ENCODE data around the gene LAMA5.

LAMA5 gene

DNA sequence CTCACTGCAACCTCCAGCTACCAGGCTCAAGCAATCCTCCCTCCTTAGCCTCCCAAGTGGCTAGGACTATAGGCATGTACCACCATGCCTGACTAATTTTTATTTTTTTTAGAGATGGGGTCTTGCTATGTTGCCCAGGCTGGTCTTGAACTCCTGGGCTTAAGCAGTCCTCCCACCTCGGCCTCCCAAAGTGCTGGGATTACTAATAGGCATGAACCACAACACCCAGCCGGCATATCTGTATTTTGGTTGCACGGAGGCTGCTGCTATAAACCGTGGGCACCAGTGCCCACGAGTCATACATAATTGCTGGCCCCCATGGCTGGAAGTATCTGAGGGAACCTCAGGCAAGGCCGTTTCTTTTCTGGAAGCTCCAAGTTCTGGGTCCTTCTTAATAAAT is 82.7 kb downstream of the LAMA5 start:
- TF ChIP-seq, protein P1, sequence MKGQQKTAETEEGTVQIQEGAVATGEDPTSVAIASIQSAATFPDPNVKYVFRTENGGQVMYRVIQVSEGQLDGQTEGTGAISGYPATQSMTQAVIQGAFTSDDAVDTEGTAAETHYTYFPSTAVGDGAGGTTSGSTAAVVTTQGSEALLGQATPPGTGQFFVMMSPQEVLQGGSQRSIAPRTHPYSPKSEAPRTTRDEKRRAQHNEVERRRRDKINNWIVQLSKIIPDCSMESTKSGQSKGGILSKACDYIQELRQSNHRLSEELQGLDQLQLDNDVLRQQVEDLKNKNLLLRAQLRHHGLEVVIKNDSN (IDR thresholded peaks at IDR 0.05) = no peak
- TF ChIP-seq, protein P2, sequence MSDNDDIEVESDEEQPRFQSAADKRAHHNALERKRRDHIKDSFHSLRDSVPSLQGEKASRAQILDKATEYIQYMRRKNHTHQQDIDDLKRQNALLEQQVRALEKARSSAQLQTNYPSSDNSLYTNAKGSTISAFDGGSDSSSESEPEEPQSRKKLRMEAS (IDR thresholded peaks at IDR 0.05) = no peak
- TF ChIP-seq RAD21 (IDR thresholded peaks at IDR 0.05; ENCODE audit: low read depth) (no peak), EP300 (IDR thresholded peaks at IDR 0.05; ENCODE audit: borderline replicate concordance) (no peak), NFIC (IDR thresholded peaks at IDR 0.05) (no peak)

DNA sequence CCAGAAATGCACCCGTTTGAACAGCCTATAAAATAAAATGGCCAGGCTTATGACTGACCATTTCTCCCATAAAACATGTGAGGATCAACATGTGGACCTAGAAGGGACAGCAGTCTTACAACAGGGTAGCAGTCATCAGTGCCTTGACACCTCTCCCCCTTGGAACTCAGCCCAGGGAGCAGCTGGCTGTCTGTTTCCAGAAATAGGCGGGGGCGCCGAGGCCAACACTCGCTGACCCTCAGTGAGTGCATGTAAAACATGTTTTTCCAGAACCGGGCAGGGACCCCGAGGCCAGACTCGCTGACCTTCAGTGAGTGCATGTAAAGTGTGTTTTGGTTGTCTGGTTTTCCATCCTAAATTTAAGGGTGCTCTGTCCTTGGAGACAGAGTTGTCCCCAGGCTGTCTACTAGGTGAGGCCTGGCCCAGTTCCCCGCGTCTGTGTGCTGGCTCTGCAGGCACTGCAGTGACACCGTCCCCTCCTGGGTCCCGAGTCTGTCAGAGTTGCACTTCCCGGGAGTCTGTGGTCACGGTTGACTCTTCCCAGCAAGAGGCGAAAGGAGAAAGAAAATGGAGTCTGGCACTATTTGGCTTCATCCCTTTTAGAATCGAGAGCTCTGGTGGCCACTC is 84.1 kb downstream of the LAMA5 start:
- TF ChIP-seq CEBPB (IDR thresholded peaks at IDR 0.05) = no peak
- TF ChIP-seq RAD21 (IDR thresholded peaks at IDR 0.05; ENCODE audit: low read depth) = no peak
- TF ChIP-seq TEAD4 (IDR thresholded peaks at IDR 0.05) = no peak
- TF ChIP-seq ZBTB7A (IDR thresholded peaks at IDR 0.05; ENCODE audit: low read depth) = no peak
- no peak for TF ChIP-seq EGR1 (IDR thresholded peaks at IDR 0.05)
- TF ChIP-seq NFIC (IDR thresholded peaks at IDR 0.05) = no peak
- no peak for TF ChIP-seq TAF1 (IDR thresholded peaks at IDR 0.05; ENCODE audit: low read depth)
- TF ChIP-seq, protein P2 (IDR thresholded peaks at IDR 0.05) = no peak
- TF ChIP-seq, protein P3, sequence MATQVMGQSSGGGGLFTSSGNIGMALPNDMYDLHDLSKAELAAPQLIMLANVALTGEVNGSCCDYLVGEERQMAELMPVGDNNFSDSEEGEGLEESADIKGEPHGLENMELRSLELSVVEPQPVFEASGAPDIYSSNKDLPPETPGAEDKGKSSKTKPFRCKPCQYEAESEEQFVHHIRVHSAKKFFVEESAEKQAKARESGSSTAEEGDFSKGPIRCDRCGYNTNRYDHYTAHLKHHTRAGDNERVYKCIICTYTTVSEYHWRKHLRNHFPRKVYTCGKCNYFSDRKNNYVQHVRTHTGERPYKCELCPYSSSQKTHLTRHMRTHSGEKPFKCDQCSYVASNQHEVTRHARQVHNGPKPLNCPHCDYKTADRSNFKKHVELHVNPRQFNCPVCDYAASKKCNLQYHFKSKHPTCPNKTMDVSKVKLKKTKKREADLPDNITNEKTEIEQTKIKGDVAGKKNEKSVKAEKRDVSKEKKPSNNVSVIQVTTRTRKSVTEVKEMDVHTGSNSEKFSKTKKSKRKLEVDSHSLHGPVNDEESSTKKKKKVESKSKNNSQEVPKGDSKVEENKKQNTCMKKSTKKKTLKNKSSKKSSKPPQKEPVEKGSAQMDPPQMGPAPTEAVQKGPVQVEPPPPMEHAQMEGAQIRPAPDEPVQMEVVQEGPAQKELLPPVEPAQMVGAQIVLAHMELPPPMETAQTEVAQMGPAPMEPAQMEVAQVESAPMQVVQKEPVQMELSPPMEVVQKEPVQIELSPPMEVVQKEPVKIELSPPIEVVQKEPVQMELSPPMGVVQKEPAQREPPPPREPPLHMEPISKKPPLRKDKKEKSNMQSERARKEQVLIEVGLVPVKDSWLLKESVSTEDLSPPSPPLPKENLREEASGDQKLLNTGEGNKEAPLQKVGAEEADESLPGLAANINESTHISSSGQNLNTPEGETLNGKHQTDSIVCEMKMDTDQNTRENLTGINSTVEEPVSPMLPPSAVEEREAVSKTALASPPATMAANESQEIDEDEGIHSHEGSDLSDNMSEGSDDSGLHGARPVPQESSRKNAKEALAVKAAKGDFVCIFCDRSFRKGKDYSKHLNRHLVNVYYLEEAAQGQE (IDR thresholded peaks at IDR 0.05; ENCODE audit: low read depth) = no peak
- no peak for TF ChIP-seq FOXM1 (IDR thresholded peaks at IDR 0.05; ENCODE audit: borderline replicate concordance, low read depth)
- TF ChIP-seq CREB1 (IDR thresholded peaks at IDR 0.05; ENCODE audit: low read depth) = no peak
- no peak for TF ChIP-seq YY1 (IDR thresholded peaks at IDR 0.05; ENCODE audit: low read depth)
- no peak for TF ChIP-seq EP300 (IDR thresholded peaks at IDR 0.05; ENCODE audit: borderline replicate concordance)
- no peak for TF ChIP-seq TCF12 (IDR thresholded peaks at IDR 0.05; ENCODE audit: low read depth)
- TF ChIP-seq, protein P1 (IDR thresholded peaks at IDR 0.05) = no peak

DNA sequence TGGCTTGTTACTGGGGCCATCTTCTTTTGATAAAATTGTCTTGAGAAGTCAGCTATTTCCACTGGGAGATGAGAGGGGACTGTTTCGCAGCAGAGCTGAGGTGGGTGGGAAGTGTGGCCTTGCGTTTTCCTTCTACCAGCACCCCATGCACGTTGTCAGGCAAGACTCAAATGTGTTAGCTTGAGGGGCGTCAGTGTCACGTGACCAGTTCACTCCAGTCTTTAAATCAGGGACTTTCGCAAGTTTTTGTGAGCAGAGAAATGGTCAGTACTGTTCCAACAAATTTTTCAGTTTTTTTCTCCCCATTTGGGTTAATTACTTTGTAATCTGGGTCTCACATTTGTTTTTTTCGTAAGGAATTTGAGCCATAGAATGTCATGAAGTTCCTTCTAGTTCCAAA is 85.0 kb downstream of the LAMA5 start:
- TF ChIP-seq, protein P1 (IDR thresholded peaks at IDR 0.05) = no peak
- TF ChIP-seq, protein P2 (IDR thresholded peaks at IDR 0.05) = no peak
- TF ChIP-seq TEAD4 (IDR thresholded peaks at IDR 0.05) (no peak), TCF12 (IDR thresholded peaks at IDR 0.05; ENCODE audit: low read depth) (no peak), FOXM1 (IDR thresholded peaks at IDR 0.05; ENCODE audit: borderline replicate concordance, low read depth) (no peak), YY1 (IDR thresholded peaks at IDR 0.05; ENCODE audit: low read depth) (no peak), EGR1 (IDR thresholded peaks at IDR 0.05) (no peak)
- TF ChIP-seq, protein P3 (IDR thresholded peaks at IDR 0.05; ENCODE audit: low read depth) = no peak

DNA sequence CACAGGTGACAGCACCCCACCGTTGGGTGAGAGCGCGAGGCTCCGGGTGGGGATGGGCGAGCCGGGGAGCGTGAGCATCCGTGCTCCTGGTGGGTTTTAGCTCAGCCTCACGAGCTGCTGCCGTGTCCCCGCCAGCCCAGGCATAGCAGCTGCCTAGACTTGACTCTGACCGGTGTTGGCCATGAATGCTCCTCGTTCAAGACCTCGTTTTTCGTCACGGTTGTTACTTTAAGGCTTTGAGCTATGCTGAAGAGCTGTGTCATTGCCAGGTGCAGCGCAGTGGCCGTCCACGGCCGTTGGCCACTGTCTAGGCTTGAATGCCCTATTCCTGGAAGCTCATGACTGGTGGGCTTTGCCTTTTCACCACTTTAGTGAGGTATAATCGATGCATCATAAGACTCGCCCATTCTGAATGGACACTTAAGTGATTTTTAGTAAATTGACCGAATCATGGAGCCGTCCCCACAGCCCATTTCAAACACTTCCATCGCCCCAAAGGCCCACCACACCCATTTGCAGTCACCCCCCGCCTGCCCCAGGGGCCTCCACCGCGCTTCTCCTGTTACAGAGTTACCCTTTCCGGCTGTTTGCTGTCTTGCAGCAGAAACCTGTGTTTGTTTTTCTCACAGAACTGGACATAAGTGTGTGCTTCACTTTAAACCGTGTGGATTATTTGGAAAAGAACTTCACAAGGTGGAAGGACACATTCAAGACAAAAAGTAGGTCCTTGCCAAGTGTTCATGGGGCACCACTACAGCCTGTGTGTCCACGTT is 85.8 kb downstream of the LAMA5 start:
- TF ChIP-seq TEAD4 (IDR thresholded peaks at IDR 0.05) = no peak
- no peak for TF ChIP-seq NFIC (IDR thresholded peaks at IDR 0.05)
- TF ChIP-seq, protein P3 (IDR thresholded peaks at IDR 0.05; ENCODE audit: low read depth) = no peak
- TF ChIP-seq, protein P1 (IDR thresholded peaks at IDR 0.05) = no peak
- TF ChIP-seq, protein P2 (IDR thresholded peaks at IDR 0.05) = no peak
- no peak for TF ChIP-seq CREB1 (IDR thresholded peaks at IDR 0.05; ENCODE audit: low read depth)
- TF ChIP-seq EP300 (IDR thresholded peaks at IDR 0.05; ENCODE audit: borderline replicate concordance) = no peak
- TF ChIP-seq TAF1 (IDR thresholded peaks at IDR 0.05; ENCODE audit: low read depth) = no peak
- TF ChIP-seq ZBTB7A (IDR thresholded peaks at IDR 0.05; ENCODE audit: low read depth) = no peak
